GM10266 (cell line): ENCODE data around the gene SAPCD2.

ENCODE experiments used
- DNase-seq: peaks from one replicate; pipeline ENCODE4 v3.0.0; 2012; ENCODE audit errors: extremely low spot score
- CTCF ChIP-seq: IDR thresholded peaks from 2 replicates; pipeline ENCODE4 v1.5.1; 2012; ENCODE audit warnings: mild to moderate bottlenecking, low read depth; ENCODE audit not compliant: control insufficient read depth, insufficient read depth; ENCODE audit errors: missing control alignments

The SAPCD2 gene

GRCh38 chr9:137105814-137106661, 35.7 kb upstream of the SAPCD2 start:
- no peak for TF ChIP-seq CTCF
- no peak for DNase-seq

- DNase-seq = no peak
- TF ChIP-seq CTCF = no peak
These were observed 33.0 kb upstream of the SAPCD2 start for GRCh38 chr9:137103206-137103999.

GRCh38 chr9:137099231-137099630, 28.9 kb upstream of the SAPCD2 start:
- no peak for DNase-seq
- no peak for TF ChIP-seq CTCF

DNA sequence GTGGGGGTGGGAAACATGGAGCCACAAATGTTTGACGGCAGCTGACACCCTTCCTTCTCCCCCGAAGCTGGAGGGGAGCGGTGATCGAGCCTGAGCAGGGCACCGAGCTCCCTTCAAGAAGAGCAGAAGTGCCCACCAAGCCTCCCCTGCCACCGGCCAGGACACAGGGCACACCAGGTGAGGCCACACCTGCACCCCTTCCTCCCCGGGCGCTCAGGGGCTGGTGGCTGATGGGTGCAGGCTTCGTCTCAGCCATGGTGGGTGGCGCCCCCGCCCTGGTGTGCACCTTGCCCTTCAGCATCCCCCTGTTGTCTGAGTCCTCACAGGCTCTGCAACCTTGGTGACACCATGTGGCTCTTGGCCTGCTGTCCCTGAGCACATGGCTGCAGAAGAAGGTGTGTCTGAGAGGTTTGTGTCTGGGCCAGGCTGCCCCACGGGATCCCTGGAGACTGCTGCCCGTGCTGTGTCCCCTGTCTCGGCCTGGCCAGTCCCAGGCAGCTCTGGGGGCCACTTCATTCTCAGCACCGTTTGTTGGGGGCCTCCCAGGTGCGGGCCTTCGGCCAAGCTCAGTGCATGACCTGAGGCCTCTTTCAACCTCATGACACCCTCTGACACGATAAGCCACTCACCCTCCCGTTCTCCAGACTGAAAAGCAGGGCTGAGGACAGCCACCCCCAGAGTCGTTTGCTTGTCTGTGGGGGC, 27.6 kb upstream of the SAPCD2 start:
- no peak for TF ChIP-seq CTCF
- no peak for DNase-seq

- no peak for DNase-seq
- TF ChIP-seq CTCF = no peak
These were observed 26.6 kb upstream of the SAPCD2 start for GRCh38 chr9:137096785-137097546.

- peak; percentile 71 for DNase-seq
- TF ChIP-seq CTCF = peak; percentile 74
These were observed 25.5 kb upstream of the SAPCD2 start for GRCh38 chr9:137095664-137096517.
